Effector memory CD4-positive, alpha-beta T cell (primary cell): ENCODE measurements around the gene VPS41.

Experiments used
- DNase-seq, 3 donors: peaks; one replicate each; pipeline ENCODE4 v3.0.0-alpha.2; 2020
- H3K27ac ChIP-seq: 2 replicates; pipeline ENCODE4 v1.7.0; 2013; ENCODE audit warnings: mild to moderate bottlenecking, low read length, moderate library complexity; ENCODE audit not compliant: insufficient read depth, poor library complexity, severe bottlenecking
- H3K27me3 ChIP-seq: replicated peaks from 2 replicates; pipeline ENCODE4 v1.7.0; 2013; ENCODE audit warnings: mild to moderate bottlenecking, low read length; ENCODE audit not compliant: insufficient read depth, control insufficient read depth, poor library complexity, severe bottlenecking
- H3K36me3 ChIP-seq: 2 replicates; pipeline ENCODE4 v1.7.0; 2013; ENCODE audit warnings: mild to moderate bottlenecking, low read length, moderate library complexity; ENCODE audit not compliant: control insufficient read depth, insufficient read depth
- H3K4me1 ChIP-seq: 2 replicates; pipeline ENCODE4 v1.7.0; 2013; ENCODE audit warnings: low read length, mild to moderate bottlenecking; ENCODE audit not compliant: control insufficient read depth, insufficient read depth, poor library complexity, severe bottlenecking
- H3K4me3 ChIP-seq: 2 replicates; pipeline ENCODE4 v1.7.0; 2013; ENCODE audit warnings: low read length, low read depth, mild to moderate bottlenecking; ENCODE audit not compliant: insufficient read depth, poor library complexity, severe bottlenecking
- H3K9me3 ChIP-seq: 2 replicates; pipeline ENCODE4 v1.7.0; 2013; ENCODE audit warnings: mild to moderate bottlenecking, low read length, moderate library complexity; ENCODE audit not compliant: control insufficient read depth

VPS41 gene

GRCh38 chr7:38694326-38694725, 214.7 kb downstream of the VPS41 start:
- no peak for DNase-seq

GRCh38 chr7:38686888-38687287, 222.1 kb downstream of the VPS41 start:
- Histone ChIP-seq H3K27me3 (no peaks in the 10 kb centered on the region), H3K27ac (no peak overlapping the region), H3K4me1 (no peaks in the 10 kb centered on the region), H3K4me3 (no peak overlapping the region), H3K36me3 (no peaks in the 10 kb centered on the region), H3K9me3 (no peaks in the 10 kb centered on the region)
- DNase-seq, result no peak

More at GRCh38 chr7:38694326-38694725, 214.7 kb downstream of the VPS41 start:
- Histone ChIP-seq H3K27me3 (peaks cover 5% of the 10 kb centered on the region), H3K27ac (no peak overlapping the region), H3K9me3 (no peaks in the 10 kb centered on the region), H3K4me3 (no peak overlapping the region), H3K36me3 (no peaks in the 10 kb centered on the region), H3K4me1 (no peaks in the 10 kb centered on the region)

- Histone ChIP-seq H3K27ac (no peak overlapping the region), H3K9me3 (no peaks in the 10 kb centered on the region), H3K4me3 (no peak overlapping the region), H3K36me3 (no peaks in the 10 kb centered on the region), H3K4me1 (no peaks in the 10 kb centered on the region), H3K27me3 (no peaks in the 10 kb centered on the region)
- DNase-seq, result no peak
Observed at GRCh38 chr7:38685851-38686250, 223.1 kb downstream of the VPS41 start.

- DNase-seq, result no peak
- H3K27me3 ChIP-seq, result no peaks in the 10 kb centered on the region
Observed at GRCh38 chr7:38682606-38683005, 226.4 kb downstream of the VPS41 start.

GRCh38 chr7:38681882-38682281, 227.1 kb downstream of the VPS41 start:
- Histone ChIP-seq H3K4me3 (no peak overlapping the region), H3K36me3 (no peaks in the 10 kb centered on the region), H3K9me3 (no peaks in the 10 kb centered on the region), H3K27me3 (no peaks in the 10 kb centered on the region), H3K27ac (no peak overlapping the region), H3K4me1 (no peaks in the 10 kb centered on the region)
- DNase-seq, result no peak

More at GRCh38 chr7:38682606-38683005, 226.4 kb downstream of the VPS41 start:
- Histone ChIP-seq H3K4me3 (no peak overlapping the region), H3K36me3 (no peaks in the 10 kb centered on the region), H3K27ac (no peak overlapping the region), H3K4me1 (no peaks in the 10 kb centered on the region), H3K9me3 (no peaks in the 10 kb centered on the region)

- no peak overlapping the region for H3K4me3 ChIP-seq
- H3K36me3 ChIP-seq, result no peaks in the 10 kb centered on the region
- H3K9me3 ChIP-seq, result no peaks in the 10 kb centered on the region
- no peaks in the 10 kb centered on the region for H3K4me1 ChIP-seq
- no peak for DNase-seq
- H3K27me3 ChIP-seq, result no peaks in the 10 kb centered on the region
- no peak overlapping the region for H3K27ac ChIP-seq
Observed at GRCh38 chr7:38679419-38679818, 229.6 kb downstream of the VPS41 start.

- no peaks in the 10 kb centered on the region for H3K27me3 ChIP-seq
- H3K4me1 ChIP-seq, result no peaks in the 10 kb centered on the region
- no peak for DNase-seq
- no peak overlapping the region for H3K4me3 ChIP-seq
- no peaks in the 10 kb centered on the region for H3K36me3 ChIP-seq
- H3K27ac ChIP-seq, result no peak overlapping the region
- H3K9me3 ChIP-seq, result no peaks in the 10 kb centered on the region
Observed at GRCh38 chr7:38678698-38679054, 230.3 kb downstream of the VPS41 start.

- DNase-seq, result no peak
- H3K9me3 ChIP-seq, result no peaks in the 10 kb centered on the region
- no peaks in the 10 kb centered on the region for H3K36me3 ChIP-seq
- no peaks in the 10 kb centered on the region for H3K27me3 ChIP-seq
- no peak overlapping the region for H3K4me3 ChIP-seq
- H3K4me1 ChIP-seq, result no peaks in the 10 kb centered on the region
- no peak overlapping the region for H3K27ac ChIP-seq
Observed at GRCh38 chr7:38677981-38678697, 230.9 kb downstream of the VPS41 start.

GRCh38 chr7:38675494-38676106, 233.4 kb downstream of the VPS41 start:
- Histone ChIP-seq H3K27ac (no peak overlapping the region), H3K4me3 (no peak overlapping the region), H3K4me1 (no peaks in the 10 kb centered on the region), H3K36me3 (no peaks in the 10 kb centered on the region), H3K9me3 (no peaks in the 10 kb centered on the region), H3K27me3 (no peaks in the 10 kb centered on the region)
- no peak for DNase-seq

GRCh38 chr7:38674513-38674912, 234.5 kb downstream of the VPS41 start:
- no peak for DNase-seq
- no peak overlapping the region for H3K27ac ChIP-seq

More at GRCh38 chr7:38674513-38674912, 234.5 kb downstream of the VPS41 start:
- H3K27me3 ChIP-seq, result no peaks in the 10 kb centered on the region
- H3K4me3 ChIP-seq, result no peak overlapping the region
- H3K36me3 ChIP-seq, result no peaks in the 10 kb centered on the region
- no peaks in the 10 kb centered on the region for H3K4me1 ChIP-seq
- H3K9me3 ChIP-seq, result no peaks in the 10 kb centered on the region
